AML-193 (cell line): ENCODE data around the gene PTPN20.
A peak's percentile ranks its signal among the peaks of the same experiment; 100 is the strongest.

Experiments
- DNase-seq, 2 experiments: peaks; one replicate each; lab custom pipeline; 2025; lab: John Stamatoyannopoulos, UW

PTPN20 gene

DNA sequence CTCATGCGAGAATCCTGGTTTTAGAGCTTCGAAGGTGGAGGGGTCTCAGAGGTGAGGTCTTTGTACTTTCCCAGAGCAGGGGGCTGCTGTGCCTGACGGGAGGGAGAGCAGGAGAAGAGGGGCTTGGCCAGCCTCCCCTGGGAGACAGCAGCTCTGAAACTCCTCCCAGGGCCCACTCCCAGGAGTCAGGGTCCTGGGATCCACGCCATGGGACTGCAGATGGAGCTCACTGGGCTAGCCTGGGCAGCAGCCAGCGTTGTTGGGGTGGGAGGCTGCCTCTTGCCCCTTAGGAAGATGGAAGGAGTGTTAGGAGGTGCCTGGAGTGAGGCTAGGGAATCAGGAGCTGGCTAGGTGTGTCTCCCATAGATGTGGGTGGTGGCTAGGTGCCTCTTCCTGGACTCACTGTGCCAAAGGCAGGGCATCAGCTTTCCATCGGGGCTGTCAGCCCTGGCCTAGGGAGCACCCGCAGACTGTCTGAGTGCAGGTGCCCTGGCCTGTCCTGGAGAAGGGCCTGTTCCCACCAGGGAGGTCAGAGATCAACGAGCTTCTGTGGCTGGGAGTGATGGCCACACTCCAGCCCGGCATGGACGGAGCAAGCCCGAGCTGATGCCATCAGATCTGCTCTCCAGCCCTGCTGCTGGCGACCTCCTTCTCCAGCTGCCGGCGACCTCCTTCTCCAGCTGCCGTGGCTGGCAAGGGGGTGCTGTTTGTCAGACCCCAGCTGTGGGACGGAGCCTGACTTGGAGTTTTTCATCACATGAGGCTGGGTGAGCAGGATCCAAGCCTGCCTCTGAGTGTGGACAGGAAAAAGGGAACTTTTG is 111.3 kb downstream of the PTPN20 start:
- DNase-seq = no peak

DNA sequence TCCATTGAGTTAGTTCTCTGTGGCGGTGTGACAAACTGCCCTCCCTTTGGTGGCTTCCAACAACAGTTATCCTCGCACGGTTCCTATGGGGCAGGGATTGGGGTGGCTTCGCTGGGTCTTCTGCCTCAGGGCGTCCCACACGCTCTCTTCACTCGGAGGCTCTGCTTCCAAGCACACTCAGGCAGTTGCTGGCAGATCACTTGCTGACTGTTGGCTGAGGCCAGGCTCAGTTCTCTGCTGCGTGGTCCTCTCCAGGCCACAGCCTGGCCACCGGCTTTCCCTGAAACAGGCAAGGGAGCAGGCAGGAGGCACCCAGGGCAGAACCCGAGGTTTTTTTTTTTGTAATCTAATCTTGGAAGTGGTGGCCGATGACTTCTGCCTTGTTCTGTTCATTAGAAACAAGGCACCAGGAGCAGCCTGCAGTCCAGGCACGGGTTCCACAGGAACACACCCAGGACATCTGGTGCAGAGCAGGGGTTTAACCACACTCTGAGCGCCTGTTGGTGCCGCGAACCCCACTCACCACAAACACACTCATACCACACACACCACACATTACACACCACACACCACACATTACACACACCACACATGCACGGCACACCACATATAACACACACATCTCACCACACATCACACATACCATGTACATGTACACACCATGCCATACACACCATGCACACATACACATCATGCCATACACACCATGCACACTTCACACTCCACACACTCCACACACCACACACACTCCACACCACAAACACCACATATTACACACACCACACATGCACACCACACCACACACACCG is 112.2 kb downstream of the PTPN20 start:
- DNase-seq = no peak

DNA sequence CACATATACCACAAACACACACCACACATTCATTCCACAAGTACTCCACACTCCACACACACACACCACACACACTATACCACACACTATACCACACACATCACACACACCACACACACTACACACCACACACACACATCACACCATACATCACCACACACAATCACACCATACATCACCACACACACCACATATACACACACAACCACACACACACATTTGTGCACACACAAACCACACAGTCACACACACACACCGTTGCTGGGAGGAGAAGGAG is 112.8 kb downstream of the PTPN20 start:
- DNase-seq = no peak

DNA sequence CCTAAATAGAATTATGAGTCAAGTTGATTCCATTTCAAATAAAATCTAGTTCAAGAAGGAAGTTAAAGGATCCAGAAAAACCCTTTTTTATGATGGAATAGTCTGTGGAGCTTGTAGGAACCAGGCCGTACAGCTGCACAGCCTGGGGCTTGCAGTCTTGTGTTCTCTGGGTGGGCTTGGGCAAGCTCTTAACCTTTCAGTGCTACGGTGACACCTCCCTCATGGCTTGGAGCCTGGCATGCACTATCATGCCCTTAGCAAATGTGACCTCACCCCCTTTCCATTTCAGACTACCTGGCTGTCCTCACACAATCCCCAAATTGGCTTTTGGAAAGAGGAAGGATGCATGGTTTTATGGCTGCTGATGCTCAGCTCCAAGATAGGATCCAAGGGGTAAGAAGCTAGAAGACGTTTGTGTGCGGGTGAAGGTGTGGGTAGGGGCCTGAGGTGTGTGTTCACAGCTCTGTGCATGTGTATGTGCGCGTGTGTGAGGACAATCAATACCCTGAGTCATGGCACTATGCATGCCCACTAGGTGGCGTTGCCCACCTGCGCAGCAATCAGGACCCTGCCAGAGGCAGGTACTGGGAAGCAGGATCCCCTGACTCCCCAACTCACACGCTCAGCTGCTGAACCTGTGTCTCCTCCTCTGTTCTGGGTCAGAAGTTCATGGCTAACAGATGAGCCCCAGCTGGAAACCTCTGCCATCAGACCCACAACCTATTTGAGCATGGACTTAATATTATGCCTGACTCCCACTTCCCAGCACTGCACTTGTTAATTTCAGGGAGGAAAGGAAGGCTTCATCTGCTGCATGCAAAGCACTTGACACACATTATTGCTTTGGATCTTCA is 113.4 kb downstream of the PTPN20 start:
- DNase-seq = peak; percentile 1 to 4

DNA sequence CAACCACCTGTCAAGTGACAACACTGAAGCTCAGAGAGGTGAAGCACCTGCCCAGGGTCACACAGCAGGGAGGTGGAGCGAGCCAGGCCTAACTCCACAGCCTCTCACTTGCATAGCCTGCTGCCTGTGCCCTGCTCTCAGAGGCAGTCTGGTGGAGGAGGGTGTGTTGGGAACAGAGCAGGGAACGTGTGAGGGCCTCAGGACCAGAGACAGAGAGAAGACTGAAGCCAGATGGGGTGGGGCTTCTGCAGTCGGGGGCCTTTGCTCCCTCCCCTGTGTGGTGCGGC is 114.0 kb downstream of the PTPN20 start:
- DNase-seq = no peak

DNA sequence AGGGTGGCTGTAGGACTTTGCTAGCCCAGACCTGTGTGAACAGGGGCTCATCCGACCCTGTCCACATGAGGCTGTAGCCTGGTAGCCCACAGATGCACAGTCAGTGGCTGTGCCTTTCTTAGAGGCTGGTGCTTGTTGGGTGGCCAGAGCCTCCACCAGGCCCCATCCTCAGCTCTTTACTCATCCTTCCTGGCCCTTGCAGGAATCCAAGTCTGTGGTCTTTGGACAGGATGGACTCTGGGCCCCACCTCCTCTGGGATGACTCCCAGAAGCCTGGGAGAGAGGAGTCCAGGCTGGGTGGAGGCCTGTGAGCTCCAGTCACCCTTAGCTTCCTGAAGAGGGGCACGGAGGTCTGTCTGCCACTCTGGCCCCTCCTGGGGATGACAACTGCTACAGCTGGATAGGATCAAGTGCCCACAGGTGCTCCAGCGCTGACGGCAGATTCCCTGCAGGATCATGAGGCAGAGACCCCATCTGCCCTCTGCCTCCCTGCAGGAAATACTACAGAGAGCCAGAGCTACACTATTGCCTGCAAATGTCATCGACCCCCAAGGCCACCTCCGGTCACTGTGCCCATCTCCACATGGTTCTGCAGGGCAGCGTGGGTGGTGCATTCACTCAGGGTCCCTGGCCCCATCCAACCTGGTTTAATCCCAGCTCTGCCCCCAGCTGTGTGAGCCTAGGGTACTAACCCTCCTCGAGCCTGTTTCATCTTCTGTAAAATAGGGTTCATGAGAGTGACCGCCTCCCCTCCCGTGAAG is 114.5 kb downstream of the PTPN20 start:
- DNase-seq = no peak

DNA sequence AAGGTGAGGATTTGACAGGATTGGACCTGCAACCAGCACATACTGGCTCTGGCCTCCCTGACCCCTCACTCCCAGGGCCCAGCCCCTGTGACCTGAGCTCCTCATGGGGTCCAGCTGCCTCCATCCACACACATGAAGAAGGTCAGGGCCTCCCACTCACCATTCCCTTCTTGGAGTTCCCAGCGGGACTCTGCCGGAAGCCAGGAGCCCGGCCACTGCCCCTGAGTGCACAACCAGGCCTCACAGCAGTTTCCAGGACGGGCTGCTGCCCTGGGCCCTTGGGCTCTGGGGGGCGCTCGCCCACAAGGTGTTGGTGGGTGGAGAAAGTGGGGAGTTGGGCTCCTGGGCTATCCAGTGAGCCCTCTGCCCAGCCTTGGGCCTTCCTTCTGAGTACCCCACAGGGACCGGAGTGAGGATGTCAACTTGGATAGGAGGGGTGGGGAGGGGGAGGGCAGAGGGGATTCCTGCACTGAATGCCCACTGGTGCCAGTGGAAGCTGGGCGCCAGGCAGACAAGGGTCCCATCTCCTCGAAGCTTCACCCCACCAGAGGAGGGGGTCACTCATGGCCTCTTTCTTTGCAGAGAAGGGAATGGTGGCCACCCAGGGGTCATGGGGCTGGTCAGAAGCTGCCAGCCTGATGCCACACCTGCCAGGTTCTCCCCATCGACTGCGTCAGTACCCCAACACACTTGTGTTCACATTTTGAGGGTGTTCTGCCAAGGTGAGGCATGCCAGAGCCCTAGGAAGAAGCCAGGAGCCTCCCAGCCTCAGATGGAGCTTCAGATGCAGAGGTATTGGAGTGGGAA is 115.3 kb downstream of the PTPN20 start:
- no peak for DNase-seq

DNA sequence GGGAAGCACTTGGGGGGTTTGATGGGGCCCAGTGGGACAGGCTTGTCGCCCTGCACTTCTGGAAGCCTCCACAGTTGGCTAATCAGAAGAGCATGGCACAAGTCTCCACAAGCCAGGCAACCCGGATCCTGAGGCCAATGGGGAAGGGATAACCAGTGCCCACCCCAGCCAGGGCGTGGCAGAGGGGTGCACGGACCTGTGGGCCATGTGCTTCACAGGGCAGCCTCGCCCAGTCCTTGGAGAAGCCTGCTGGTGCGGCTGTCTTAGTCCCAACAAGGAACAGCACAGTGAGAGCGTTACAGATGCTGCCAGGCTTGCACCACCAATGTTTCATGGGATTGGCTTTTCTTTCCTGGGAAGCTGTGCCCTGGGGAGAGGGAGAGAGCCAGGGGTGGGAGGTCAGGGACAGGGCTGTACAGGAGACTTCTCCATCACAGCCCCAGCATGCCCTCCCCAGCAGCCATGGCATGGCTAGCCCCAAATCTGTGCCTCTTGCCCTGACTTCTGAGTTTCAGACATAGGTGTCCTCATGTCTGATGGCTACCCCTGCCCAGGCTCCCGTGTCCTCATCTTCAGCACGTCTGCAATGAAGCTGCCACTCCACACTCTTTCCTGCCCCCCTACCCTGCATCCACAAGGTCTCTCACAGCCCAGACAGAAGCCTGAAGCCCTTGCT is 116.0 kb downstream of the PTPN20 start:
- no peak for DNase-seq

DNA sequence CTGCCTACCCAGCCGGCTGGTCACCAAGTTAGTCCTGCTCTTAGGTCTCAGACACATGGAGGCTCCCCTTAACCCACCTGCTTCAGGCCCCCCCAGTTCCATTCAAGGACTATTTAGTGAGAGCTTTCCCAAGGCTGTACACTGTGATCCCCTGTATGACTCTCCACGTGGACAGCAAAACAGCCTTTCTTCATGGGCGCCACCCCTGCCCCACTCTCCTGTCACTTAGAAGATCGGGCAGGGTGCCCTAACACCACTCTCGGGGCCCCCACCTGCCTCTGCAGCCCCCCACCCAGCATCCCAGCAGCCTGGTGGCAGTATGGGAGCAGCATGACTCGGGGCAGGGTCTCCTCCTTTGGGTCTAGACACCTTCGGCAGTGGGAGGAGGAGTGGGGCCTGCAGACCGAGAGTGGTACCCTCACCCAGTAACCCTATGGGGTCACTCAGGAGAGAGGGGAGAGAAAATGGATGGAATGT is 116.6 kb downstream of the PTPN20 start:
- no peak for DNase-seq

DNA sequence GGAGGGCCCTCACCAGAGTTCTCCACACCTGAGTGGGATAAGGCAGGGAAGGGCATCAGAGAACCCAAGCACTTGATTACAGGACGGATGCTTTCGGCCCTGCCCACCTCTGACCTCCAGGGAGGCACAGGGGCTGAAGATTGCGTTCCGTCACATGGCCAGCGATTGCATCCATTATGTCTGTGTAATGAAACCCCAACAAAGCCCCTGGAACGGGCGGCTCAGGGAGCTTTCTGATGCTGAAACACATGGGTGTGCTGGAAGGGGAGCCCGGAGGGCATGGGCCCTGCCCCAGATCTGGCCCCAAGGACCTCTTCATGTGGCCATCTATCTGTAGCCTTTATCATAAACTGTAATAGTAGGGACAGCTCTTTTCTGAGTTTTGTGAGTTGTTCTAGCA is 117.2 kb downstream of the PTPN20 start:
- no peak for DNase-seq

DNA sequence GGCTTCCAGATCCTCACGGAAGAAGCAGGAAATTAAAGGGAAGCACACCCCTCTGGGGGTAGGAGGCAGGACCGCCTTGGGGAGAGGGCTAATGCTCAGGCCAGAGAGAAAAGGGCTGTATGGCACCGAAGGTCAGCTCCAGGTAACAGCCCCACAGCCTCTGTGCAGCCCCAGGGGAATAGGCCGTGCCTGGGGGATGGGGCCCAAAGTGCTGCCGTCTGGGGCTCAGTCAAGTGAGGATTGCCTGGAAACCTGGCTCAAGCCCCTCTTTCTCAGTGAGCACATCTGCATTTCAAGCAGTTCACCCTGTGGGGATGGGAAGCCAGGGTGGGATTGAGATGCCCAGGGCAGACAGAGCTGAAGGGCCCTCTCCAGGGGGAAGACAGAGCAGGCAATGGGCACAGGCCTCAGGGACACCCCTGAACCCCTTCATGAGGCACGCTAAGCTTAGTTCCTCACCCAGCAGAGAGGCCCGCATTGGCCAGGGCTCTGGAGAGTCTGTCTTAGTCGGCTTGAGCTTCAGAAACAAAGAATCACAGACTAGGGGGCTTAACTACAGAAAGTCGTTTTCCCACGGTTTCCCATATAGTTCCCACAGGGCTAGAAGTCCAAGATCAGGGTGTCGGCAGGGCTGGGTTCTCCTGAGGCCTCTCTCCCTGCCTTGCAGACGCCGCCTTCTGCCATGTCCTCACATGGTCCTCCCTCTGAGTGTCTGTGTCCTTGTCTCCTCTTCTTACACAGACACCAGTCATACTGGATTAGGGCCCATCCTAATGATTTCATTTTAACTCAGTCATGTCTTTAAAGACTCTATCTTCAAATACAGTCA is 118.2 kb downstream of the PTPN20 start:
- DNase-seq = no peak

DNA sequence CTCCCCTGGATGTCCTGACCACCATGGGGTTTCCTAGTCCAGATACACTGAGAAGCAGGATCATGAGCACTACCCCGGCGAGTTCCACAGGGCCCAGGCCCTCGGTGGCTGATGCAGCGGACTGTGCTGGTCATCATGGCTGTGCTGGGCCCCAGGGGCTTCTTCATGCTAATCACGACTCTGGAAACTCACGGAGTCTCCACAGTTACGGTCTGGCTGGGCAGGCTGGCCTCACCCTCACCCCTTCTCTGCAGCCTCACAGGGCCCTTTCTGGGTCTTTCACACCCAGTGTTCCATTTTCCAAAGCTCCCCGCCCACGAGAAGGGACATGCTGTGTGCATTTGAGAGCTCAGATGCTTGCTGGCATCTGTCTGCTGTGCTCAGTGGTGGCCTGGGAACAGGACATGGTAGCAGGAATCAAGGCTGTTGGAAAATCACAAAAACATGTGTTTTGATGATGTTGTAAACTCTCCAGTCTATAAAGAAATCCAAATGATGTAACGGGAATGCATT is 119.0 kb downstream of the PTPN20 start:
- DNase-seq = no peak

DNA sequence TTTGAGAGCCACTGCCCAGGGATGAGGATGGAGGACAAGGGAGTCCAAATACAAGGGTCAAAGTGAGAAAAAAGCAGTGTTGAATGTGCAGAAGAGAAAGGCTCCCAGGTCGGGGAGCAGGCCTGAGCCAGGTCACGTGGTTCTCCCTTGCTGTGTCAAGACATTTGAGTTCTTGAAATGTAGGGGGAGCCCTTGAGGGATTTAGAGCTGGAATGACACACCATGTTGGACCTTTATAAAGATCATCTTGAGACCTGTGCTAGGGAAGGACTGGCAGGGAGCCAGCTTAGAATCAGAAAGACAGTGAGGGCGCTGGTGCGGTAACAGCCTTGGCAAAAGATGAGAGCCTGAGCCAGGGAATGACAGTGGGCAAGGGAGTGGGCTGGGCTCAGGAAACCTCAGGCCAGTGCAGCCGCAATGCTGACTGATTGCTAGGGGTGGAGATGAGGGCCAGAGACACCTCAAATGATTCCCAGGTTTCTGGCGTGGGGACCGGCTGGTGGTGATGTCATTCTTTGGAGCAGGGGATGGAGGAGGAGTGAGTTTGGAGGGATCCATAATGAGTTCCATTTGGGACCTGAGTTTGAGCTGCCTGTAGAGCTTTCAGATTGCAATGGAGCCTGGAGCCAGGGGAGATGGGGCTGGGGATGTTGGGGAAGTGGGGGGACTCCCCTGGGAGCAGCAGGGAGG is 120.1 kb downstream of the PTPN20 start:
- DNase-seq = no peak

DNA sequence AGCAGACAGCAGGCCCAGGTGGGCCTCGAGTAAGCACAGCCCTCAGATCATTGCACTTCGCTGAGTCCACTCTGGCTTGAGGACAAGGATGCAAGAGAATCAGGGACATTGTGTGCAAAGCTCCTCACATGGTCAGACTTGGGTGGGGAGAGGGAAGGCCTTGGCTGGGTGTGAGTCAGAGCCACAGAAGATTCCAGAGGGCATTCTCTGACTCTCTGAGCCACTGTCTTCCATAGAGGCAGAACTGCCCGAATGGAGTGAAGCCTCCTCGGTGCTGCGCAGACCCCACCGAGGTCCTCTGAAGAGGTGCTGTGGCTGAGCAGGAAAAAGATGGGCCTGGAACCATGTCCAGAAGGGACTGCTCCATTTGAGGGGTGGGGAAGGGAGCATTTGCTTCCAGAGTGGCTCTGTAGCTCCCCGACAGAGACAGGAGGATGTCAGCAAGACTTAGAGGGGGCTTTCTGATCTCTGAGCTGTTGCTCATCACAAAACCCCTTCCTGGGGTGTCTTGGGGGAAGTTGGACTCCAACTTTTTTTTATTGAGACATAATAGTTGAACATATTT is 120.8 kb downstream of the PTPN20 start:
- DNase-seq = no peak

DNA sequence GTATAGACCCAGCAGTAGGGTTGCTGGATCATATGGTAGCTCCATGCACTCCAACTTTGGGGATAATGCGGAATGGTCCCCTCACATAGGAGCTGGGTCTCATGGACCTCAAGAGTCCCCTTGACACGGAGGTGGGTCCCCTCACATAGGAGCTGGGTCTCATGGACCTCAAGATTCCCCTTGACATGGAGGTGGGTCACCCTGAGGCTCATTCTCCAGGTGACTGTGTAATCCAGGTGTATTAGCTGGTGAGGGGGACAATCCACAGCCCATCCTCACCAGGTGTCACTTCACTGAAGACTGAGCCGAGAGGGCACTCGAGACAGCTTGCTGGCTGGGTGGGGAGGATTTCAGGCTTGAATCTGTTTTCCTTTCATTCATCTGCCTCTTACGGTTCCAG is 121.9 kb downstream of the PTPN20 start:
- no peak for DNase-seq

DNA sequence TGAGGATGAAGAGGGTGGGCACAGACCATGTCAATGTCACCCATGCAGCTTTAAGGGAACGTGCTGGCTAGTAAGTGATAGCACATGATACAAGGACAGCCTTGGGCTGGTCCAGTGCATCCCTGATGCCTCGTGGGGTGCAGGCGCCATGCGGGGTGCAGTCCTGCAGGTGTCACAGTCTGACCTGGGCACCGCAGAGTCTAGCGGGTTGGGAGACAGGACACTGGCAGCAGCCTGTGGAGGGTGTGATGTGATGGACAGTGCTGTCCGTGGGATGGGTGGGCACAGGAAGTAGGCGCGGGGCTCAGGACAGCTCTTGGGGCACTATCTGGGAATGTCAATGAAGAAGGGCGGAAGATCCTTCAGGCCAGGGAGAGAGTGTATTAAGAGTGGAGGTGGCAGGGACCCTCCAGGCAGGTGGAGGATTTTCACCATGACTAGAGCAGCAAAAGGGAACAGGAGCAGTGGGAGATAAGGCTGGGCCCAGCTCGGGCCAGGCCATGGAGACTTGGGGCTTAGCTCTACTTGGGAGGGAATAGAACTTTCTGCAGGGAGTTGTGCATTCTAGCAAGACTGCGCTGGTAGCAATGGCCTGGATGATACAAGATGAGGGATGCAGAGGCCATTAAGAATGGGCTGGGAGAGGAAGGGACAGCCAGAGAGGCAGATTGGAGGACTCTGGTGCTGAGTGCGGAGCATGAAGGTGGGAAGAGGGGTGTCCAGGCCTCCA is 122.5 kb downstream of the PTPN20 start:
- DNase-seq = no peak

DNA sequence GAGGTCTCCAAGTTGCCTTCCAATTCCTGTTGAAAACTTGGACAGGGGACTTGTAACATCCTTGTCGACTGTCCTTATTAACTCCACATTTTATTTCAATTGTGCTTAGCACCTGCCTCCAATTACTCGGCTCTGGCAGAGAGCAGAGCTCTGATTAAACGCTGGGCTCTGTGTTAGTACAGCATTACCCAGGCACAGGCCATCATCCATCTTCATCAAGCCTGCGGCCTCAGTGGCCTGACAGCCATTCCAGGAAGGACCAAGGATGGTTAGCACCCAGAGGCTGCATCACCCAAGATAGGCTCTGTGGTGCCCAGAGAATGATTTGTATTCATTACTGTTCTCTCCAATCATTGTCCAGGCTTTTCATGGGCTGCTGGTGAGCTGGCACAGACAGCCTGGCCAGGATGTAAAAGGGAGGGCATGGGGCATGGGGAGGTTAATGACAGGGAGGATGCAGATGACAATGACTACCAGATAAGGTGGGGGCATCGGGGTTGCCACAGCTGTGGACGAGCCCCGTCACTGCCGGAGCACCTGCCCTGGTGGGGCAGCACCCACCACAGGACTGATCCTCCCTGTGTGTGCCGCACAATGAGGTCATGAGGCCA is 123.3 kb downstream of the PTPN20 start:
- DNase-seq = no peak
